HG03103 (cell line): Measurements from ENCODE around the gene CELF6.
"Not testable (repeated sequence)": the region's sequence is repeated elsewhere in the genome, so short reads cannot be mapped to it uniquely, and the experiment has no call there.

Experiments used
- ATAC-seq: cut with Tn5 transposase; IDR thresholded peaks from one replicate; pipeline ENCODE4 v1.9.1; 2021; ENCODE audit warnings: low read depth; ENCODE audit not compliant: unreplicated experiment

The CELF6 gene

GRCh38 chr15:72318408-72318942, 1.5 kb downstream of the CELF6 start:
- no peak for ATAC-seq

- no peak for ATAC-seq
These were observed 4.1 kb downstream of the CELF6 start for GRCh38 chr15:72315706-72316370.

- no peak for ATAC-seq
These were observed 6.1 kb downstream of the CELF6 start for GRCh38 chr15:72313881-72314280.

GRCh38 chr15:72313448-72313840, 6.5 kb downstream of the CELF6 start:
- ATAC-seq: no peak

- ATAC-seq: no peak
These were observed 7.1 kb downstream of the CELF6 start for GRCh38 chr15:72312605-72313447.

GRCh38 chr15:72307026-72307425, 12.9 kb downstream of the CELF6 start:
- no peak for ATAC-seq

- no peak for ATAC-seq
These were observed 13.7 kb downstream of the CELF6 start for GRCh38 chr15:72306211-72306785.

- no peak for ATAC-seq
These were observed 15.4 kb downstream of the CELF6 start for GRCh38 chr15:72304596-72304995.

GRCh38 chr15:72302955-72303354, 17.0 kb downstream of the CELF6 start:
- no peak for ATAC-seq

- ATAC-seq: no peak
These were observed 30.2 kb downstream of the CELF6 start for GRCh38 chr15:72289597-72290325.

GRCh38 chr15:72288796-72289596, 31.0 kb downstream of the CELF6 start:
- ATAC-seq: no peak

GRCh38 chr15:72285927-72286516, 33.9 kb downstream of the CELF6 start:
- no peak for ATAC-seq

- no peak for ATAC-seq
These were observed 34.6 kb downstream of the CELF6 start for GRCh38 chr15:72285402-72285801.

- ATAC-seq: no peak
These were observed 35.2 kb downstream of the CELF6 start for GRCh38 chr15:72284781-72285180.

- no peak for ATAC-seq
These were observed 38.2 kb downstream of the CELF6 start for GRCh38 chr15:72281713-72282112.

- no peak for ATAC-seq
These were observed 39.2 kb downstream of the CELF6 start for GRCh38 chr15:72280751-72281150.

- no peak for ATAC-seq
These were observed 41.2 kb downstream of the CELF6 start for GRCh38 chr15:72278737-72279136.

- ATAC-seq: no peak
These were observed 43.6 kb downstream of the CELF6 start for GRCh38 chr15:72276326-72276700.

- not testable (repeated sequence) for ATAC-seq
These were observed 44.2 kb downstream of the CELF6 start for GRCh38 chr15:72275635-72276325.
